GM18517 (cell line): ENCODE data around the gene RTL10.

Experiments
- ATAC-seq: cut with Tn5 transposase; IDR thresholded peaks from one replicate; pipeline ENCODE4 v1.9.1; 2021; ENCODE audit warnings: mild to moderate bottlenecking, moderate library complexity; ENCODE audit not compliant: unreplicated experiment

The RTL10 gene

GRCh38 chr22:19826619-19826950, 28.1 kb downstream of the RTL10 start:
- no peak for ATAC-seq

GRCh38 chr22:19825904-19826618, 28.6 kb downstream of the RTL10 start:
- no peak for ATAC-seq

GRCh38 chr22:19824926-19825339, 29.7 kb downstream of the RTL10 start:
- no peak for ATAC-seq

- ATAC-seq = no peak
These were observed 30.3 kb downstream of the RTL10 start for GRCh38 chr22:19824212-19824925.

- ATAC-seq = no peak
These were observed 30.8 kb downstream of the RTL10 start for GRCh38 chr22:19823902-19824211.

- ATAC-seq = no peak
These were observed 31.3 kb downstream of the RTL10 start for GRCh38 chr22:19823191-19823901.

GRCh38 chr22:19822301-19823117, 32.2 kb downstream of the RTL10 start:
- ATAC-seq = no peak

- ATAC-seq = no peak
These were observed 33.0 kb downstream of the RTL10 start for GRCh38 chr22:19821523-19822300.

- no peak for ATAC-seq
These were observed 33.7 kb downstream of the RTL10 start for GRCh38 chr22:19820880-19821522.

- no peak for ATAC-seq
These were observed 34.5 kb downstream of the RTL10 start for GRCh38 chr22:19819911-19820879.

GRCh38 chr22:19819208-19819910, 35.3 kb downstream of the RTL10 start:
- ATAC-seq = no peak

GRCh38 chr22:19818324-19819207, 36.1 kb downstream of the RTL10 start:
- no peak for ATAC-seq

GRCh38 chr22:19816372-19817119, 38.1 kb downstream of the RTL10 start:
- no peak for ATAC-seq

GRCh38 chr22:19815823-19816290, 38.8 kb downstream of the RTL10 start:
- ATAC-seq = no peak

- ATAC-seq = no peak
These were observed 39.4 kb downstream of the RTL10 start for GRCh38 chr22:19815093-19815822.

GRCh38 chr22:19814428-19814827, 40.2 kb downstream of the RTL10 start:
- ATAC-seq = no peak
